T-helper 2 cell (primary cell): ENCODE results near the gene PGS1.

Experiments used
- DNase-seq, 5 experiments: peaks; one replicate each; pipeline versions ENCODE4 v3.0.0 to v3.0.0-alpha.2; 2012 to 2022

PGS1 gene

GRCh38 chr17:78346605-78347250 lies 31.7 kb upstream of the PGS1 start:
- no peak for DNase-seq

- no peak for DNase-seq
Observed at GRCh38 chr17:78347453-78347852, 31.0 kb upstream of the PGS1 start.

- DNase-seq, result peak in 1 of 5 experiments; percentile 82
Observed at GRCh38 chr17:78348055-78348770, 30.2 kb upstream of the PGS1 start.

GRCh38 chr17:78349891-78350642 lies 28.4 kb upstream of the PGS1 start:
- DNase-seq, result no peak

GRCh38 chr17:78351449-78352006 lies 26.9 kb upstream of the PGS1 start:
- DNase-seq, result no peak

GRCh38 chr17:78353834-78354233 lies 24.6 kb upstream of the PGS1 start:
- no peak for DNase-seq

- peak in 2 of 5 experiments; percentile 68 to 75 for DNase-seq
Observed at GRCh38 chr17:78355045-78355641, 23.3 kb upstream of the PGS1 start.

- DNase-seq, result no peak
Observed at GRCh38 chr17:78355701-78356100, 22.7 kb upstream of the PGS1 start.

GRCh38 chr17:78356101-78356713 lies 22.2 kb upstream of the PGS1 start:
- peak; percentile 52 to 99 (median 87) for DNase-seq

- DNase-seq, result no peak
Observed at GRCh38 chr17:78357177-78357586, 21.3 kb upstream of the PGS1 start.

GRCh38 chr17:78357672-78358537 lies 20.5 kb upstream of the PGS1 start:
- DNase-seq, result no peak

GRCh38 chr17:78358538-78359320 lies 19.7 kb upstream of the PGS1 start:
- peak in 1 of 5 experiments; percentile 63 for DNase-seq

GRCh38 chr17:78359321-78359996 lies 19.0 kb upstream of the PGS1 start:
- DNase-seq, result no peak

GRCh38 chr17:78359997-78360370 lies 18.5 kb upstream of the PGS1 start, which contains the start of gene SOCS3:
Gene SOCS3, minus strand, starts transcription at chr17:78360077. Its CDS starts 982 bp downstream, at chr17:78359095.
- peak; percentile 87 to 99 (median 95) for DNase-seq

GRCh38 chr17:78360371-78361224 lies 17.9 kb upstream of the PGS1 start:
- DNase-seq, result peak; percentile 74 to 90 (median 84)

GRCh38 chr17:78361225-78361701 lies 17.2 kb upstream of the PGS1 start:
- no peak for DNase-seq

- no peak for DNase-seq
Observed at GRCh38 chr17:78362232-78362631, 16.2 kb upstream of the PGS1 start.

- DNase-seq, result no peak
Observed at GRCh38 chr17:78362671-78363070, 15.8 kb upstream of the PGS1 start.
